CD4-positive, alpha-beta T cell (primary cell): Measurements from ENCODE around the gene HINFP. TPM values are rescaled to one million over a fixed set of nuclear protein-coding genes. Genes with fewer than 3 reads are reported as not detected.

Experiments
- ATAC-seq: fragments of 200-7000 bp; cut with Tn5 transposase; one replicate; pipeline ENCODE4 v1.10.0; 2022; ENCODE audit warnings: mild to moderate bottlenecking; ENCODE audit not compliant: poor library complexity
- CTCF ChIA-PET: fragments of 350-600 bp; sonication (Branson Sonifier 250); formaldehyde crosslinking; loops from one replicate; lab custom pipeline; 2021; ENCODE audit warnings: antibody characterized with exemption, inconsistent platforms; lab: Charles Lee
- POLR2A ChIA-PET: fragments of 350-600 bp; sonication (Branson Sonifier 250); formaldehyde crosslinking; loops from one replicate; lab custom pipeline; 2021; ENCODE audit warnings: antibody characterized with exemption, inconsistent platforms; lab: Charles Lee
- DNase-seq, 14 experiments: peaks; one replicate each; pipeline ENCODE4 v3.0.0-alpha.2; 2013 to 2020; ENCODE audit warnings: mixed read lengths in 2 of 14
- H3K27ac ChIP-seq, 2 donors: one replicate each; pipeline versions ENCODE4 v1.5.1 to v1.7.0; 2013; ENCODE audit warnings: low read length in 2 of 2, low read depth in 1 of 2, mild to moderate bottlenecking in 1 of 2
- H3K27me3 ChIP-seq, 2 experiments: 1 replicate in 1 of 2; 2 replicates in 1 of 2; pipeline versions ENCODE4 v1.6.1 to v1.7.0; 2013; ENCODE audit warnings: low read length in 2 of 2, control low read depth in 1 of 2, mild to moderate bottlenecking in 1 of 2, moderate library complexity in 1 of 2; ENCODE audit not compliant: insufficient read depth in 2 of 2, control insufficient read depth in 1 of 2
- H3K36me3 ChIP-seq: one replicate; pipeline ENCODE4 v1.6.1; 2013; ENCODE audit warnings: low read length, control low read depth; ENCODE audit not compliant: insufficient read depth
- H3K4me1 ChIP-seq: one replicate; pipeline ENCODE4 v1.6.1; 2013; ENCODE audit warnings: low read length, control low read depth; ENCODE audit not compliant: insufficient read depth
- H3K4me3 ChIP-seq: one replicate; pipeline ENCODE4 v1.5.1; 2013; ENCODE audit warnings: mild to moderate bottlenecking, low read length, moderate library complexity
- H3K9me3 ChIP-seq, 2 experiments: 1 replicate in 1 of 2; 2 replicates in 1 of 2; pipeline versions ENCODE4 v1.6.1 to v1.7.0; 2013; ENCODE audit warnings: low read length in 2 of 2, mild to moderate bottlenecking in 2 of 2, control low read depth in 1 of 2, moderate library complexity in 1 of 2; ENCODE audit not compliant: control insufficient read depth in 1 of 2, insufficient read depth in 1 of 2
- H3K27ac Mint-ChIP-seq: one replicate; pipeline ENCODE4 v1.8.0; 2020; ENCODE audit warnings: mixed read lengths
- H3K27me3 Mint-ChIP-seq: one replicate; pipeline ENCODE4 v1.8.0; 2021; ENCODE audit warnings: mixed read lengths
- H3K36me3 Mint-ChIP-seq: one replicate; pipeline ENCODE4 v1.8.0; 2021; ENCODE audit warnings: low read depth, mixed read lengths
- H3K4me1 Mint-ChIP-seq: one replicate; pipeline ENCODE4 v1.8.0; 2021; ENCODE audit warnings: low read depth, mixed read lengths
- H3K4me3 Mint-ChIP-seq: one replicate; pipeline ENCODE4 v1.8.0; 2020; ENCODE audit warnings: mild to moderate bottlenecking, mixed read lengths
- H3K9me3 Mint-ChIP-seq: one replicate; pipeline ENCODE4 v1.8.0; 2020; ENCODE audit warnings: mixed read lengths
- CTCF ChIP-seq: fragments of 200-600 bp; IDR thresholded peaks from one replicate; pipeline ENCODE4 v1.8.0; 2022; ENCODE audit warnings: antibody characterized with exemption, mild to moderate bottlenecking
- intact Hi-C, 2 experiments: fragments of 100-400 bp; cut with DNase I in 1 of 2; cut with micrococcal nuclease in 1 of 2; formaldehyde crosslinking; loops; one replicate each; pipeline versions ENCODE4 v1.15.1 to v1.9.0; 2023 to 2025; cut with DNase I, micrococcal nuclease
- total RNA-seq, 174 experiments: library from RNA in 2 of 174; stranded (reverse) in 2 of 174; gene quantifications; one replicate each; pipeline ENCODE4 v1.2.3 and lab custom pipeline; 2021 to 2026

The HINFP gene
- total RNA-seq, 2 experiments from 2014 or later: 17.6 to 20.5 TPM

- ChIA-PET CTCF (interaction anchor here (0.7 kb wide), 1 partner anchor 11 kb away, joined by 3 read pairs; no protein-coding TSS in a partner anchor), POLR2A (interaction anchor here (1.1 kb wide), 1 partner anchor 33 kb away, joined by 4 read pairs; the partner anchor contains the start of gene VPS11)
- peaks cover 57% of the 10 kb centered on the region for H3K4me1 Mint-ChIP-seq
- H3K27me3 Mint-ChIP-seq: no peaks in the 10 kb centered on the region
- TF ChIP-seq CTCF: peak; percentile 27
- Histone ChIP-seq H3K9me3 (no peaks in the 10 kb centered on the region), H3K36me3 (peaks cover 23% of the 10 kb centered on the region), H3K27me3 (no peaks in the 10 kb centered on the region), H3K4me3 (peak overlapping the region; percentile 90), H3K4me1 (peaks cover 35% of the 10 kb centered on the region), H3K27ac (no peak overlapping the region)
- peaks cover 49% of the 10 kb centered on the region for H3K36me3 Mint-ChIP-seq
- peak overlapping the region; percentile 97 for H3K27ac Mint-ChIP-seq
- H3K4me3 Mint-ChIP-seq: peak overlapping the region; percentile 95
- no peaks in the 10 kb centered on the region for H3K9me3 Mint-ChIP-seq
- ATAC-seq (no peak), DNase-seq (peak in 1 of 14 experiments; percentile 45)
- intact Hi-C loops: loop anchor here (2.0 to 10.0 kb wide), 5 partner anchors 16 to 526 kb away; partner anchors contain the start of genes RPS25 (in 2 of the 2), TRAPPC4 (in 2 of the 2), ARCN1 (in 1 of the 2) and HMBS (in 1 of the 2)
Measured at GRCh38 chr11:119100246-119100970, 21.0 kb upstream of the HINFP start.

- TF ChIP-seq CTCF: no peak
- Mint-ChIP-seq H3K4me3 (peak overlapping the region; percentile 95), H3K27ac (peak overlapping the region; percentile 97), H3K4me1 (peaks cover 52% of the 10 kb centered on the region), H3K27me3 (no peaks in the 10 kb centered on the region), H3K9me3 (no peaks in the 10 kb centered on the region), H3K36me3 (peaks cover 45% of the 10 kb centered on the region)
- Histone ChIP-seq H3K9me3 (no peaks in the 10 kb centered on the region), H3K36me3 (peaks cover 23% of the 10 kb centered on the region), H3K27me3 (no peaks in the 10 kb centered on the region), H3K4me3 (peak overlapping the region; percentile 90), H3K27ac (peak overlapping the region; percentile 83 to 95), H3K4me1 (peaks cover 29% of the 10 kb centered on the region)
- POLR2A ChIA-PET: interaction anchor here (1.0 to 2.3 kb wide), 19 partner anchors 11 to 529 kb away, joined by 3 to 59 read pairs (median 6); partner anchors contain the start of genes ARCN1, CBL, CENATAC and HINFP
- DNase-seq (no peak), ATAC-seq (no peak)
- intact Hi-C loops: loop anchor here (1.0 to 10.0 kb wide), 6 partner anchors 16 to 526 kb away; partner anchors contain the start of genes RPS25 (in 2 of the 2), TRAPPC4 (in 2 of the 2), VPS11 (in 2 of the 2) and ARCN1 (in 1 of the 2)
- CTCF ChIA-PET: interaction anchor here (1.4 to 1.8 kb wide), 3 partner anchors 16 to 36 kb away, joined by 3 to 4 read pairs (median 4); partner anchors contain the start of gene HMBS
Measured at GRCh38 chr11:119100994-119101758, 20.2 kb upstream of the HINFP start.
